Gastroesophageal sphincter (tissue), 4 donors: ENCODE data around the gene ARHGAP23. TPM values are rescaled to one million over a fixed set of nuclear protein-coding genes. Genes with fewer than 3 reads are reported as not detected.

Experiments used
- ATAC-seq: fragments of 150-250 bp; one replicate; pipeline ENCODE4 v1.9.1; 2016; ENCODE audit warnings: mild to moderate bottlenecking, moderate library complexity
- H3K27ac ChIP-seq, 4 donors: fragments of 200-600 bp; sonication (generic) in 3 of 4; 1 replicate in 3 of 4; 2 replicates in 1 of 4; pipeline ENCODE4 v1.5.1; 2016 to 2019
- H3K27me3 ChIP-seq: fragments of 200-600 bp; sonication (generic); one replicate; pipeline ENCODE4 v1.5.1; 2019
- H3K36me3 ChIP-seq, 2 donors: fragments of 200-600 bp; sonication (generic); one replicate each; pipeline ENCODE4 v1.5.1; 2019; ENCODE audit warnings: control low read depth in 1 of 2
- H3K4me1 ChIP-seq, 3 donors: fragments of 200-600 bp; sonication (generic); 1 replicate in 2 of 3; 2 replicates in 1 of 3; pipeline ENCODE4 v1.5.1; 2016 to 2019; ENCODE audit warnings: control low read depth in 2 of 3
- H3K4me3 ChIP-seq, 2 donors: fragments of 200-600 bp; sonication (generic); one replicate each; pipeline ENCODE4 v1.5.1; 2019; ENCODE audit warnings: mild to moderate bottlenecking in 1 of 2, moderate library complexity in 1 of 2
- H3K9me3 ChIP-seq, 3 donors: fragments of 200-600 bp; sonication (generic); one replicate each; pipeline ENCODE4 v1.5.1; 2017 to 2019; ENCODE audit warnings: control low read depth in 2 of 3
- CTCF ChIP-seq, 4 experiments: fragments of 200-600 bp in 2 of 4; fragments of 450-650 bp in 2 of 4; sonication (generic) in 1 of 4; IDR thresholded peaks; one replicate each; pipeline ENCODE4 v1.5.1; 2017 to 2019; ENCODE audit warnings: antibody characterized with exemption in 4 of 4, mild to moderate bottlenecking in 2 of 4, moderate library complexity in 2 of 4
- EP300 ChIP-seq: sonication (generic); formaldehyde crosslinking; IDR thresholded peaks from one replicate; pipeline ENCODE4 v1.6.1; 2017; ENCODE audit warnings: antibody characterized with exemption, mild to moderate bottlenecking
- POLR2A ChIP-seq, 2 donors: fragments of 450-650 bp; IDR thresholded peaks; one replicate each; pipeline ENCODE4 v1.6.1; 2017; ENCODE audit warnings: antibody characterized with exemption in 2 of 2, mild to moderate bottlenecking in 2 of 2, moderate library complexity in 1 of 2
- POLR2AphosphoS5 ChIP-seq: sonication (generic); formaldehyde crosslinking; IDR thresholded peaks from one replicate; pipeline ENCODE4 v1.6.1; 2017; ENCODE audit warnings: antibody characterized with exemption
- WGBS, 2 donors: methylation state at CpG; one replicate each; pipeline ENCODE4 v1.1.5; 2018; ENCODE audit warnings: low coverage in 1 of 2; 5-methylcytosine and 5-hydroxymethylcytosine counted together
- total RNA-seq, 4 donors: library from RNA; depleted of rRNA; stranded (reverse); fragments of >200 nt; gene quantifications; one replicate each; pipeline ENCODE4 v1.1.0, GENCODE V29; 2016

The ARHGAP23 gene
- total RNA-seq, 4 donors from 2014 or later: 45.3 to 132 (median 82.8) TPM

GRCh38 chr17:38421171-38421841, 7.0 kb upstream of the ARHGAP23 start:
- Histone ChIP-seq H3K4me3 (peak overlapping the region in 1 of 2 donors; percentile 14), H3K4me1 (peaks cover 9 to 80% (median 42%) of the 10 kb centered on the region in 3 donors), H3K36me3 (no peaks in the 10 kb centered on the region), H3K27me3 (peaks cover 25% of the 10 kb centered on the region), H3K27ac (peak overlapping the region; percentile 68 to 94 (median 86)), H3K9me3 (no peaks in the 10 kb centered on the region)
- no peak for TF ChIP-seq CTCF (IDR thresholded peaks at IDR 0.05)
- TF ChIP-seq POLR2AphosphoS5: no peak
- TF ChIP-seq POLR2A (IDR thresholded peaks at IDR 0.05): no peak
- TF ChIP-seq EP300: no peak
- peak; percentile 37 for ATAC-seq
- 0% methylated on average over 3 of the region's 14 CpGs; no CpG with 5 or more reads in 1 of the 2 donors for WGBS, 2 donors

GRCh38 chr17:38421871-38422827, 6.1 kb upstream of the ARHGAP23 start:
- 49 to 50% methylated on average over 3 to 10 of the region's 17 CpGs for WGBS, 2 donors
- Histone ChIP-seq H3K27me3 (peaks cover 25% of the 10 kb centered on the region), H3K9me3 (no peaks in the 10 kb centered on the region), H3K4me3 (no peak overlapping the region), H3K27ac (peak overlapping the region; percentile 68 to 94 (median 86)), H3K36me3 (no peaks in the 10 kb centered on the region), H3K4me1 (peaks cover 9 to 88% (median 48%) of the 10 kb centered on the region in 3 donors)
- TF ChIP-seq EP300: no peak
- TF ChIP-seq CTCF (IDR thresholded peaks at IDR 0.05): no peak
- no peak for TF ChIP-seq POLR2AphosphoS5
- TF ChIP-seq POLR2A (IDR thresholded peaks at IDR 0.05): no peak
- no peak for ATAC-seq

- Histone ChIP-seq H3K4me3 (no peak overlapping the region), H3K4me1 (peaks cover 9 to 94% (median 47%) of the 10 kb centered on the region in 3 donors), H3K27me3 (peaks cover 5% of the 10 kb centered on the region), H3K27ac (peak overlapping the region in 3 of 4 donors; percentile 69 to 96 (median 94)), H3K36me3 (no peaks in the 10 kb centered on the region), H3K9me3 (no peaks in the 10 kb centered on the region)
- WGBS, 2 donors: 72 to 80% methylated on average over 2 to 6 of the region's 6 CpGs
- TF ChIP-seq POLR2A (IDR thresholded peaks at IDR 0.05) (no peak), CTCF (IDR thresholded peaks at IDR 0.05) (no peak), POLR2AphosphoS5 (no peak), EP300 (no peak)
- no peak for ATAC-seq
Observed at GRCh38 chr17:38424297-38424972, 3.8 kb upstream of the ARHGAP23 start.

GRCh38 chr17:38425031-38425430, 3.2 kb upstream of the ARHGAP23 start:
- no peaks in the 10 kb centered on the region for H3K36me3 ChIP-seq
- H3K4me3 ChIP-seq: no peak overlapping the region
- H3K27me3 ChIP-seq: no peaks in the 10 kb centered on the region
- 43 to 50% methylated on average over 3 to 6 of the region's 13 CpGs for WGBS, 2 donors
- H3K4me1 ChIP-seq: peaks cover 9 to 94% (median 41%) of the 10 kb centered on the region in 3 donors
- no peak for TF ChIP-seq CTCF (IDR thresholded peaks at IDR 0.05)
- no peak for TF ChIP-seq POLR2A (IDR thresholded peaks at IDR 0.05)
- no peak for TF ChIP-seq EP300
- no peak for TF ChIP-seq POLR2AphosphoS5
- H3K27ac ChIP-seq: peak overlapping the region; percentile 26 to 96 (median 82)
- H3K9me3 ChIP-seq: no peaks in the 10 kb centered on the region
- ATAC-seq: no peak
